HG03135 (cell line): ENCODE results near the gene NKAIN4.

Source experiments
- ATAC-seq: cut with Tn5 transposase; IDR thresholded peaks from one replicate; pipeline ENCODE4 v1.9.1; 2021; ENCODE audit warnings: mild to moderate bottlenecking, moderate library complexity; ENCODE audit not compliant: unreplicated experiment

The NKAIN4 gene

GRCh38 chr20:63220696-63221399 lies 33.4 kb downstream of the NKAIN4 start:
- ATAC-seq = no peak

GRCh38 chr20:63219866-63220521 lies 34.3 kb downstream of the NKAIN4 start:
- no peak for ATAC-seq

- ATAC-seq = no peak
Measured at GRCh38 chr20:63219447-63219821, 34.8 kb downstream of the NKAIN4 start.

GRCh38 chr20:63218701-63219446 lies 35.4 kb downstream of the NKAIN4 start:
- no peak for ATAC-seq

- no peak for ATAC-seq
Measured at GRCh38 chr20:63217706-63218105, 36.6 kb downstream of the NKAIN4 start.

GRCh38 chr20:63216849-63217471 lies 37.3 kb downstream of the NKAIN4 start:
- ATAC-seq = no peak

- ATAC-seq = peak; percentile 85
Measured at GRCh38 chr20:63216041-63216848, 38.0 kb downstream of the NKAIN4 start, which contains the start of gene YTHDF1. Gene YTHDF1 (minus strand): TSS chr20:63216131. CDS start chr20:63215892, 239 bp downstream.

- peak; percentile 21 for ATAC-seq
Measured at GRCh38 chr20:63215101-63216040, 38.9 kb downstream of the NKAIN4 start.

- ATAC-seq = no peak
Measured at GRCh38 chr20:63214514-63214913, 39.7 kb downstream of the NKAIN4 start.

- ATAC-seq = no peak
Measured at GRCh38 chr20:63212792-63213191, 41.5 kb downstream of the NKAIN4 start.

GRCh38 chr20:63212393-63212730 lies 41.9 kb downstream of the NKAIN4 start:
- ATAC-seq = no peak

- no peak for ATAC-seq
Measured at GRCh38 chr20:63210011-63210605, 44.2 kb downstream of the NKAIN4 start.

- no peak for ATAC-seq
Measured at GRCh38 chr20:63208346-63208909, 45.8 kb downstream of the NKAIN4 start.

GRCh38 chr20:63206878-63207277 lies 47.4 kb downstream of the NKAIN4 start:
- no peak for ATAC-seq

GRCh38 chr20:63205896-63206295 lies 48.4 kb downstream of the NKAIN4 start:
- ATAC-seq = no peak

- ATAC-seq = no peak
Measured at GRCh38 chr20:63204362-63204761, 49.9 kb downstream of the NKAIN4 start.

- no peak for ATAC-seq
Measured at GRCh38 chr20:63202811-63203526, 51.3 kb downstream of the NKAIN4 start.

GRCh38 chr20:63202021-63202420 lies 52.2 kb downstream of the NKAIN4 start:
- ATAC-seq = no peak
